Ovary (tissue), 10 donors: ENCODE data around the gene ME3. TPM values are rescaled to one million over a fixed set of nuclear protein-coding genes. Genes with fewer than 3 reads are reported as not detected.

Source experiments
- DNase-seq, 5 donors: peaks; one replicate each; pipeline ENCODE4 v3.0.0-alpha.2; 2019 to 2020
- H3K27ac ChIP-seq, 2 donors: fragments of 200-600 bp; one replicate each; pipeline versions ENCODE4 v1.5.1 to v1.8.0; 2019 to 2022
- H3K27me3 ChIP-seq: fragments of 200-600 bp; one replicate; pipeline ENCODE4 v1.8.0; 2022
- H3K36me3 ChIP-seq: fragments of 200-600 bp; sonication (generic); one replicate; pipeline ENCODE4 v1.5.1; 2019
- H3K4me1 ChIP-seq: one replicate; pipeline ENCODE4 v1.8.1; 2013; ENCODE audit warnings: mild to moderate bottlenecking, moderate library complexity; ENCODE audit not compliant: insufficient read depth
- H3K4me3 ChIP-seq: fragments of 200-600 bp; sonication (generic); one replicate; pipeline ENCODE4 v1.5.1; 2017
- H3K9me3 ChIP-seq, 2 donors: fragments of 200-600 bp in 1 of 2; sonication (generic) in 1 of 2; one replicate each; pipeline versions ENCODE4 v1.5.1 to v1.8.1; 2013 to 2019; ENCODE audit warnings: mild to moderate bottlenecking in 1 of 2, moderate library complexity in 1 of 2
- EP300 ChIP-seq: sonication (generic); formaldehyde crosslinking; IDR thresholded peaks from one replicate; pipeline ENCODE4 v1.6.1; 2017; ENCODE audit warnings: antibody characterized with exemption
- POLR2A ChIP-seq: fragments of 450-650 bp; IDR thresholded peaks from one replicate; pipeline ENCODE4 v1.6.1; 2017; ENCODE audit warnings: antibody characterized with exemption, mild to moderate bottlenecking, moderate library complexity
- WGBS, 3 donors: extraction: QIAGEN DNeasy Blood & Tissue Kit in 1 of 3; methylation state at CpG; one replicate each; pipeline versions ENCODE4 v1.1.5 to v1.1.7; 2013 to 2017; 5-methylcytosine and 5-hydroxymethylcytosine counted together
- intact Hi-C, 4 donors: fragments of 100-400 bp; cut with DNase I; formaldehyde crosslinking; loops; one replicate each; pipeline versions ENCODE4 v1.11.0 to v1.15.1; 2022 to 2023
- long read RNA-seq, 3 donors: library from polyadenylated mRNA in 2 of 3; unstranded in 2 of 3; transcript quantifications; one replicate each; pipeline ENCODE4 v2.0.0 and lab custom pipeline, GENCODE V29; 2021 to 2026
- polyA plus RNA-seq, 2 donors: library from polyadenylated mRNA; stranded (reverse); fragments of 200-250 nt in 1 of 2; fragments of 350-450 nt in 1 of 2; fragmentation: Illumina TruSeq in 1 of 2; extraction: RNeasy Lipid Tissue Mini Kit (QIAGEN cat#74804) in 1 of 2; gene quantifications; one replicate each; pipeline ENCODE4 v1.2.3, GENCODE V29; 2013 to 2014
- total RNA-seq, 7 donors: library from RNA; depleted of rRNA in 2 of 7; stranded (reverse); fragments of >200 nt in 2 of 7; fragmentation: NEBNext Ultra II Directional in 3 of 7; extraction: Animal tissue kit (Norgen Biotek cat#: 25700) in 3 of 7; gene quantifications; one replicate each; pipeline versions ENCODE4 v1.1.0 to v1.2.4, GENCODE V29; 2016 to 2023
- TF ChIP-seq, protein P1 (sequence below), 3 donors: fragments of 450-650 bp in 2 of 3; fragments of 200-600 bp in 1 of 3; IDR thresholded peaks; one replicate each; pipeline versions ENCODE4 v1.5.1 to v1.8.0; 2016 to 2022; ENCODE audit warnings: antibody characterized with exemption in 3 of 3, mild to moderate bottlenecking in 1 of 3
- donor health status: DM: no; HTN: no; CAD: no; lungs with moderate emphysema.
- donor health status: DM: no; HTN: no; CAD: no.
- donor health status: Bipolar disorder and iron deficiency.
- donor health status: DM: yes; HTN: yes; CAD: no.
- donor health status: DM: no; HTN: no; CAD: no.
- donor health status: DM: yes; HTN: yes; CAD: no.

The ME3 gene
- 10 to 100 TPM; 35.9 to 48.6 (median 45.7) TPM for total RNA-seq
- polyA plus RNA-seq: 10 to 100 TPM; 25.2 to 27.2 TPM
- long read RNA-seq, donor 1, transcript ME3-212 (15 exons, 2,311 nt): major isoform, 25 of 131 reads
- long read RNA-seq, donor 1, transcript ME3-202 (14 exons, 2,240 nt): minor isoform, 21 of 131 reads
- long read RNA-seq, donor 1, partial matches to known transcripts: 15 of 131 reads
- long read RNA-seq, donor 1, other reads (novel, unspliced or antisense): 67 of 131 reads
- long read RNA-seq, donor 2, partial matches to known transcripts: 162 of 173 reads
- long read RNA-seq, donor 2, other reads (novel, unspliced or antisense): 9 of 173 reads
- long read RNA-seq, donor 3, transcript ME3-212 (15 exons, 2,311 nt): major isoform, 5 of 47 reads
- long read RNA-seq, donor 3, partial matches to known transcripts: 11 of 47 reads
- long read RNA-seq, donor 3, other reads (novel, unspliced or antisense): 27 of 47 reads

DNA sequence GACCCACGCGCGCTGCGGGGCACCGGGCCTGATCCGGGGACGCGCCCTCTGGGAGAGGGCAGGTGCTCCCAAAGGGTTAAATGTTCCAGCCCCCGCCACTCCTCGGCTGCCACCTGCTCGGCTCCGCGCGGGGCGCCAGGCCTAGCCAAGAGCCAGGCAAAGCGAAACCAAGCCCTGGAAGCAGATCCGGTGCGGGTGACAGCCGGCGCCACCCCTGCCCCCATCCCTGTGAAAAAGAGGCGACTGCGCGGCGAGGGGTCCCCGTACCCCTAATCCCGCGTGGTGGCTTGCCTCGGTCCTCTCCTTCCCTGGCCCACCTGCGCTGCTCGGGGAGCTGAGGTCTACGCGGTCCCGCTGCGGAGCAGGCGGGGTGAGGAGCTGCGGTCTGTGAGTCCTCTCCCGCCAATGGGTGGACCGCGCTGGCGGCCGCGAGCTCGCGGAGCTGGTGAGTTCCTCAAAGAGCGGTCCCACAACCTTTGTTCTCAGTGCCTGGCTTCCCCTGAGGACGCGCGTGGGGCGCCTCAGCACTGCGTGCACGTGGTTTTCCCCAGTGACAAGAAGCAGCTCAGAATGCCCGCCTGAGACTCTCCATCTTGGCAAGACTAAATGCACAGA, at the start of gene ME3:
ME3 (minus strand) TSS at position 610 of the 615 bp plus-strand sequence.
- Histone ChIP-seq H3K9me3 (no peaks in the 10 kb centered on the region), H3K27me3 (no peaks in the 10 kb centered on the region), H3K4me1 (peaks cover 4% of the 10 kb centered on the region), H3K36me3 (no peaks in the 10 kb centered on the region), H3K4me3 (peak within 1 kb of the TSS; percentile 93), H3K27ac (peak within 1 kb of the TSS; percentile 93 to 97)
- WGBS, 3 donors: 0 to 1% (median 1%) methylated on average over 22 to 52 of the region's 52 CpGs
- intact Hi-C loops: loop anchor here in 2 of 4 donors (2.0 to 10.0 kb wide), 3 partner anchors 43 to 263 kb away; partner anchors contain the start of gene PRSS23 (in 1 of the 2)
- peak; percentile 70 to 84 (median 78) for DNase-seq
- TF ChIP-seq EP300 (no peak), POLR2A (no peak)
- TF ChIP-seq, protein P1, sequence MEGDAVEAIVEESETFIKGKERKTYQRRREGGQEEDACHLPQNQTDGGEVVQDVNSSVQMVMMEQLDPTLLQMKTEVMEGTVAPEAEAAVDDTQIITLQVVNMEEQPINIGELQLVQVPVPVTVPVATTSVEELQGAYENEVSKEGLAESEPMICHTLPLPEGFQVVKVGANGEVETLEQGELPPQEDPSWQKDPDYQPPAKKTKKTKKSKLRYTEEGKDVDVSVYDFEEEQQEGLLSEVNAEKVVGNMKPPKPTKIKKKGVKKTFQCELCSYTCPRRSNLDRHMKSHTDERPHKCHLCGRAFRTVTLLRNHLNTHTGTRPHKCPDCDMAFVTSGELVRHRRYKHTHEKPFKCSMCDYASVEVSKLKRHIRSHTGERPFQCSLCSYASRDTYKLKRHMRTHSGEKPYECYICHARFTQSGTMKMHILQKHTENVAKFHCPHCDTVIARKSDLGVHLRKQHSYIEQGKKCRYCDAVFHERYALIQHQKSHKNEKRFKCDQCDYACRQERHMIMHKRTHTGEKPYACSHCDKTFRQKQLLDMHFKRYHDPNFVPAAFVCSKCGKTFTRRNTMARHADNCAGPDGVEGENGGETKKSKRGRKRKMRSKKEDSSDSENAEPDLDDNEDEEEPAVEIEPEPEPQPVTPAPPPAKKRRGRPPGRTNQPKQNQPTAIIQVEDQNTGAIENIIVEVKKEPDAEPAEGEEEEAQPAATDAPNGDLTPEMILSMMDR (IDR thresholded peaks at IDR 0.05): no peak

DNA sequence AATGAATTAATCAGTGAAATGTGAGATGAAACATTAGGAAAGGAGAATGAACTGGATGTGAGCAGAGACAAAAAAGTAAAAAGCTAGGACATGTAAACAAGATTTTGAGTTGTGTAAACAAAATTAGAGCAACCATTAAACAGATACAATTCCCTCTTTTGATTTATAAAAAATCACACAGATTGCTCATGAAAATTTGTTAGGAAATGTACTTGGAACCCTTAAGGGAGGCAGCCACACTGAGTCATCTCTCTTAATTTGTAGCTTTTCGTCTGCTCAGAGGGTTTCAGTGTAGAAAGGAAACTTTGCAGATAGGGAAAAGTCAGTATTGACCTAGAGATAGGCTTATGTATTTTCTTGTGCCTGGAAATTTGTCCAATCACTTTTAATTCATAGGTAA, 49.6 kb upstream of the ME3 start:
- no peaks in the 10 kb centered on the region for H3K27me3 ChIP-seq

DNA sequence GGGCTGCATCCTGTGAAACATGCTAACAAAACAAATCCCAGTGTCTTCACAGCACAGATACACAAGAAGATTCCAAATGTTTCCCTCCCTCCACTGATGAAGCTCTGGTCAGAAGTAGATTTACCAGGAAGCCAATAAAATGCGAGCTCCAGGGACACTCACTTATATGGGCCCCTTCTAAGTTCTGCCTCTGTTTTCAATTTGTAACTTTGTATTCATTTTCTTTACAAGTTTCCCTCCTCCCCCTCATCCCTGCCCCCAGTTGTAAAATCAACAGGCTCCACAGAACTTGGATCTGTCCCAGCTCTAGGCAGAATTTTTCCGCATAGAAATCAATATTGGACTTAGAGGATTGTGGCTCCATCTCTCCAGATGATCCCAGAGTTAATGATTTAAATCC, 48.1 kb upstream of the ME3 start:
- no peaks in the 10 kb centered on the region for H3K27me3 ChIP-seq
- no peaks in the 10 kb centered on the region for H3K36me3 ChIP-seq
- no peak overlapping the region for H3K4me3 ChIP-seq
- DNase-seq: no peak
- H3K4me1 ChIP-seq: no peaks in the 10 kb centered on the region
- H3K9me3 ChIP-seq: no peaks in the 10 kb centered on the region
- H3K27ac ChIP-seq: no peak overlapping the region
- TF ChIP-seq POLR2A: no peak
- TF ChIP-seq EP300: no peak
- TF ChIP-seq, protein P1 (IDR thresholded peaks at IDR 0.05): no peak
- WGBS, 3 donors: 81 to 84% (median 83%) methylated on average over 2 of the region's 2 CpGs
- intact Hi-C loops: no loop called here

More for the DNA sequence above, 49.6 kb upstream of the ME3 start:
- TF ChIP-seq POLR2A (no peak), EP300 (no peak)
- TF ChIP-seq, protein P1 (IDR thresholded peaks at IDR 0.05): no peak
- DNase-seq: no peak
- Histone ChIP-seq H3K4me3 (no peak overlapping the region), H3K36me3 (no peaks in the 10 kb centered on the region), H3K27ac (no peak overlapping the region), H3K4me1 (no peaks in the 10 kb centered on the region), H3K9me3 (no peaks in the 10 kb centered on the region)
- intact Hi-C loops: no loop called here
- WGBS, 3 donors: 54 to 78% (median 55%) methylated on average over 1 of the region's 1 CpG

DNA sequence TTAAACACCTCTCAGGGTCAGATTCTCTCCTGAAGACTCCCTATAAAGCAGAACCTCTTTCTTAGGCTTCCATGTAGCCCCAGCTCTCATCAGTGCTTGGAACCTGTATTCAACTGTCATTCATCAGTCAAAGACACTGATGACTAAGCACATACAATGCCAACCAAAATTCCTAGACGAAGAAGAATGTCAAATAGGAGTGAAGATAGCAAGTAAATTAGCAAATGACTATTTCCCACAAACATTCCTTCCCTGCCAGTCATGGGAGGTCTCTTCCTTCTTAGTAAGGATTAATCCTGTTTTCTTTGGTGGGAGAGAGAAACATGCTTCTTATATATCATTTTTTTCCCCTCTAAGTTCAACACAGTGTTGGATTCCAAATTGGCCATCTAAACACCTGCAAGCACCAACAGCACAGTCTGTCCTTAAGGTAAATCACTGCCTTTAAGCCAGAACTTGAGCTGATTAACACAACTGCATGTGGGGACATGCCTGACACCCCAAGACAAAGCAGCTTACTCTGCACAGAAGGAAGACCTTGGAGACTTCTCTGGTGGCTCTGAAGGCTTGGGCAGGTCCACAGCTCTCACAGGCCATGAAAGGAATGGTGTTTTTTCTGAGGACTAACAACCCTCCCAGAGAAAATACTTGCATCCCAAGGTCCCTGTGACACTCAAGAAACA, 47.5 kb upstream of the ME3 start:
- H3K36me3 ChIP-seq: no peaks in the 10 kb centered on the region

More for the DNA sequence above, 47.5 kb upstream of the ME3 start:
- 39 to 49% (median 40%) methylated on average over 1 of the region's 1 CpG for WGBS, 3 donors
- H3K27me3 ChIP-seq: no peaks in the 10 kb centered on the region
- no peaks in the 10 kb centered on the region for H3K9me3 ChIP-seq
- no peak overlapping the region for H3K27ac ChIP-seq
- no peaks in the 10 kb centered on the region for H3K4me1 ChIP-seq
- no peak overlapping the region for H3K4me3 ChIP-seq
- no peak for DNase-seq
- TF ChIP-seq, protein P1 (IDR thresholded peaks at IDR 0.05): no peak
- TF ChIP-seq EP300 (no peak), POLR2A (no peak)
- intact Hi-C loops: no loop called here
